GM21423 (cell line): ENCODE measurements around the gene TXNRD3.

Experiments used
- ATAC-seq: cut with Tn5 transposase; IDR thresholded peaks from one replicate; pipeline ENCODE4 v1.9.1; 2021; ENCODE audit warnings: mild to moderate bottlenecking, moderate library complexity; ENCODE audit not compliant: unreplicated experiment

The TXNRD3 gene

DNA sequence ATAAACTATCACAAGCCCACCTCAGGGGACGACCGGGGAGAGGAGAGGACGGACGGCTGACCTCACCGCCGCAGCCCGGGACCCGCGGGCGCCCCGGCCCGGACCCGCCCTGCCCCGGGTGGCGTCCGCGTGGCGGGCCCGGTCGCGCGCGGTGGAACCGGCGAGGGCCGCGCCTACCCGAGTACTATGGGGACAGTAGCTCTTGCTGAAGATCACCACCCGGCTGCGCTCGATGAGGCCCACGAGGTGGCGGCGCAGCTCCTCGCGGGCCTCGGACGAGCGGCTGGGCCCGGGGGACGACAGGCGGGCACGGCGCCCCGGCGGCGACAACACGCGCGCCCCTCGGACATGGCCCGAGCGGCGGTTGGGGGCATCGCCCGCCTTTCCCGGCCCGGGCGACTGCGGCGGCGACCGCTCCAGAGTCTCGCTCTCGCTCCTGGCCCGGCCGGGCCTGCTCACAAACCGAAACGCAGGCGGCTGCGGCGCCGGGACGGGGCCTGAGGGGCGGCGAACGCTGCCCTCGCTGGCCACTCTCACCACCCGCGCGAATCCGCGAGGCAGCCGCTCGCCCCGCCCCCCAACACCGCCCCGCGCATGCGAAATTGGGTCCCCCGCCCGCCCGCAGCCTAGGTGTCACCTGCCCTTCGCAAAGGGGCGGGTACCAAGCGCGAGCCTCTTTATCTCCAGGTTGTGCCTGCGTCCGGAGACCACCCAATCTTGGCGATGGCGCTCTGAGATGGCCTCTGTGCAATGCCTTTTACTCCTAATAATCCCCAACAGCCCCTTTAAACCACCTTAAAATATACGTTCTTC is at the start of gene TXNRD3:
Gene TXNRD3 (minus strand): TSS at position 554 of the 813 bp plus-strand sequence.
- no peak for ATAC-seq

- ATAC-seq = peak; percentile 95
These were observed 48.9 kb upstream of the TXNRD3 start, which contains the start of gene CHCHD6 for GRCh38 chr3:126703512-126704493. TSS of gene CHCHD6 (plus strand) at chr3:126704240. CDS start at chr3:126704313, 73 bp downstream.

DNA sequence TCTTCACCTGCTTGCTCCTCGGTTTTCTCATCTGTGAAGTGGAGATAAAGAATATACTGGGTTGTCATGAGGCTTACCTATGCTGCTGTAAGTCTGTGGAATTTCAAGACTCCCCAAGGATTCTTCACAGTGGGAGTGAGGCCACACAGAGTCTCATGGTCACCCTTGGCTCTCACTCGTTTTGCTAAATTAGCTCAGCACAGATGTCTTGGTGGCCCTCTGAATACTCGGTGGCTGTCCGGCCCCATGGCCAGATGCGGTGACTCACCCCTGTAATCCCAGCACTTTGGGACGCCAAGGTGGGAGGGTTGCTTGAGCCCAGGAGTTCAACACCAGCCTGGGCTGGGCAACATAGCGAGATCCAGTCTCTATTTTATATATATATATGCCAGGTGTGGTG is 44.1 kb upstream of the TXNRD3 start:
- no peak for ATAC-seq

DNA sequence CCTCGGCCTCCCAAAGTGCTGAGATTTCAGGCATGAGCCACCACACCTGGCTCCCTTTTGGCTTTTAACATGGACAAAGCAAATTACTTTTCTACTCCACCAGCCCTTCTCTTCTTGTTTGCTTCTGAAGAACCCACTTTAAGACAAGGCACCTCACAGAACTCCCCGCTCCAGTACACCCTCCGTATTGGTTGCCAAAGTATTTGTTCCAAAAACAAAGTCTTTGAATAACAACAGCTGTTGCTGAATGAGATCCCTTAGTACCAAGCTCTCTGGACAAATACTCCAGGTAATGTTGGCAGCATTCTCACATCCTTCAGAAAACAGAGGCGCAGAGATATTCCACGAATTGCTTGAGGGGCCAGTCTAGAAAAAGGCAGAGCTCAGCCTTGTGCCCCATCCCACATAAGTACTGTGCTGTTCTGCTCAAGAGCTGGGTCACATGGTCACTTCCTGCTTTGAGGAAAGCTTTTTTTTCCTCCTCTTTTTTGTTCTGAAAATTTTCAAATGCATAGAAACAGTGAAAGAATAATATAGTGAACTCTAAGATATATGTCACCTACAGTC is 41.9 kb upstream of the TXNRD3 start:
- ATAC-seq = no peak

DNA sequence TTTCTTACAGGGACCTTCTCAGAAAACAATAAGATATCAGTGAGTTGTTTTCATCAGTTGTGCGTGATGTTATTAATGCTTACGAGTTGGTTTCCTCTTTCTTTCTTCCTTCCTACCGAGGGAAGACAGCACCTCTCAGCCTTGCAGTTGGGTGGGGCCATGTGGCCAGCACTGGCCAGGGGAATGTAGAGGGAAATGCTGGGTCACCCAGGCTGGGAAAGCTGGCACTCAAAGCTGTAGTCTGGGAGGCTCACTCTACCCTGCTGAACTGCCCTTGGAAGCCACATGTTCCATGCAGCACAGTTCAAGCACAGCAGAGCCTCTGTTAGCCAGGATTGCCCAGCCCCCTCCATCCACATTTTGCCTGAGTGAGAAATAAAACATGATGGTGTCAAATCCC is 39.0 kb upstream of the TXNRD3 start:
- ATAC-seq = no peak

- ATAC-seq = no peak
These were observed 37.9 kb upstream of the TXNRD3 start for GRCh38 chr3:126692858-126693257.

- no peak for ATAC-seq
These were observed 36.8 kb upstream of the TXNRD3 start for GRCh38 chr3:126691765-126692164.

DNA sequence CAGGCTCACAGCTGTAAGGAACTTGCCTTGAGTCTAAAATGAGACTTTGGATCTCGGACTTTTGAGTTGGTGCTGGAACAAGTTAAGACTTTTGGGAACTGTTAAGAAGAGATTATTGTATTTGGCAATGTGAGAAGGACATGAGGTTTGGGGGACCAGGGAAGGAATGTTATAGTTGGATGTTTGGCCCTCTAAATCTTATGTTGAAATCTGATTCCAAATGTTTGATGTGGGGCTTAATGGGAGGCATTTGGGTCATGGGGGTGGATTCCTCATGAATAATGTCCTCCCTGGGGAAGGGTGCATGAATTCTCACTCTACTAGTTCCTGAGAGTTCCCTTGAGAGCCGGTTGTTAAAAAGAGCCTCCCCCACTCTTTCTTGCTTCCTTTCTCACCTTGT is 30.6 kb upstream of the TXNRD3 start:
- no peak for ATAC-seq

DNA sequence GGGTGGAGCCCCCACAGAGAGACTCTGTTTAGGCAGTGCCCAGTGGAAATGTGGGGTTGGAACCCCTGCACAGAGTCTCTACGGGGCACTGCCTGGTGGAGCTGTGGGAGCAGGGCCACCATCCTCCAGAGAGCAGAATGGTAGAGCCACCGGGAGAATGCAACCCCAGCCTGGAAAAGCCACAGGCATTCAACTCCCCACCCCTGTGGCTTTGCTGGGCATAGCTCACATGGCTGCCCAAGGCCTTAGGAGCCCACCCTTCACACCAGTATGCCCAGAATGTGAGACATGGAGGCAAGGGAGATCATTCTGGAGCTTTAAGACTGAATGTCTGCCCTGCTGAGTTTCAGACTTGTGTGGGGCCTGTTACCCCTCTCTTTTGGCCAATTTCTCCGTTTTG is 30.1 kb upstream of the TXNRD3 start:
- ATAC-seq = no peak

DNA sequence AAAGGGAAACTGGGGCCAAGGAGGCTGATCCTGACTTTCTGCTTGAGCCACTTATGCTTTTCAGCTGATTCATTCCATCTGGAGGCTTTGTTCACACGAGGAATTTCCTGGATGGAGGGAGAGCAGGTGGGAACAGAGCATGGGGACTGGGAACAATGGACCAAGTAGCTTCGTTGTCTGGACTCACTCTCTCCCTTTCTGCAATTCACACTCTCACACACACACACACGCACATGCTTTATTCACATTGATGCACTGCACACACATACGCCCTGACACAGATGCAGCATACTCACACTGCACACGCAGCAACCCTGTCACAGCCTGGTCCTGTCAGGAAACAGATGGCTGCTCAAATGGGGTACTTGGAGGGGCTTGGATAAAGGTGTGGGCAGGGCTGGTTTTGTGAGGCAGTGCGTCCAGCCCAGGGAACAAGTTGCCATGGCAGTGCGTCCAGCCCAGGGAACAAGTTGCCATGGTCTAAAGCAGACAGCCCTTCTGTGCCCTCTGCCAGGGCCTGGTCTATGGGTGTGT is 29.4 kb upstream of the TXNRD3 start:
- ATAC-seq = no peak

- no peak for ATAC-seq
These were observed 28.1 kb upstream of the TXNRD3 start for GRCh38 chr3:126683069-126683468.

DNA sequence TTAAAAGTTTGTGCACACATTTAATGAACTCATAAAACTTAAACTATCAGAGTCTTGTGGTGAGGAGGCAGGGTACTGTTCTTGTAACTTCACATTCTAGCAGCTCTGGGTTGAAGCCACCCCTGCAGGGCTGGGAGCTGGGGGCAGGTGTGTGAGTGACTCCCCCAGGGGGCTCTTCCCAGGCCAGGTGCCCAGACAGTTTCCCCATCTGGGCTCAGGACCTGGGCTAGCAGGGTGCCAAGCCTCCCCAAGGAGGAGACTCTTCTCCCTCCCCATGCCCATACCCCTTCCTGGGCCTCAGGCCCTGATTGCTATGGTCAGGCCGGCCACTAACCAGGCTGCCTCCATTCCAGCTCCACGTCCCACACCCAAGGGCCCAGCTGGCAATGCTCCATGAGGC is 27.1 kb upstream of the TXNRD3 start:
- ATAC-seq = no peak

DNA sequence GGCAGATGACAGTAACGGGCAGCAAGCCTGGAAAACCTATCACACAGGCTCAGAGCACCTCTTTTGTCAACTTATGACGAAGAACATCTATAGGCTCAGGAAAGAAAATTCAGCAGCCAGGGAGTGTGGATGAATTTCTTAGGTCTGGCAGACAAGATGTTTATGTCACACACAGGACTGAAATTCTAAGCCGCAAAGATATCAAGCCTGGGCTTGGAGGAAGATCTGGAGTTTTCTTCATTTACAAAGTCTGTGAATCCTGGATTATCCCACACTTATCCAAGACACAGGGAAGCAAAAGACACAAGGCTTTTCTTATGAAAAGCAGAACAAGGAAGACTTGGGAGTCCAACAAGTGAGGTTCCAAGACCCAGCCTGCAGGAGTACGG is 25.7 kb upstream of the TXNRD3 start:
- no peak for ATAC-seq

GRCh38 chr3:126679831-126680666 is 25.1 kb upstream of the TXNRD3 start:
- no peak for ATAC-seq

- no peak for ATAC-seq
These were observed 24.4 kb upstream of the TXNRD3 start for GRCh38 chr3:126679318-126679751.

DNA sequence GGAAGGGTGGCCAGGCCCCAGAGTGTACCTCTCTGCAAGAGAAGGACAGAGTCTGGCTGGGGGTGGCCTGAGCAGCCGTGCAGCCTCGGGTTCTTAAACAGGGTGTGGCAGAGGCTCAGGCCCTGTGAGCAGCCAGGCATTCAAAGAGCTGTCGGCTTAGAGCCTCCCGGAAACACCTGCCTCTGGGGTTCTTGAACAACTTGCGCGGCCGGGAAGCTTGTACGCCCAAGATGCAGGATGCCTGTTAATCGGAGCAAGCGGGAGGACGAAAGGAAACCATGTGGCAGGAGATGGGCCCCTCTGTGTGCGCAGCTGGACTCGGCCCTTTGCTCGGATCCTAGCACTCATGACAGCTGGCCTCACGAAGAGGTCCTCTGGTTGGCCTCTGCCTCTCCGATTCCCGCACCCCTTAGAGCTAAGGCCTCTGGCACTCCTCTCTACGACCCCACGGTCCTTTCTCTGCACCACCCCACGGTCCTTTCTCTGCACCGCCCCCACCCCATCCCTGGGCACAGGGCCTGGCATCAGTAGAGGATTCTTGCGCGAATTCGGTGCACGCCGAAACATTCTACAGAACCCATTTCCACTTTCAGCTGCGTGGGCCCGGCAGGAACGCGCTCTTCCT is 23.9 kb upstream of the TXNRD3 start:
- ATAC-seq = no peak

DNA sequence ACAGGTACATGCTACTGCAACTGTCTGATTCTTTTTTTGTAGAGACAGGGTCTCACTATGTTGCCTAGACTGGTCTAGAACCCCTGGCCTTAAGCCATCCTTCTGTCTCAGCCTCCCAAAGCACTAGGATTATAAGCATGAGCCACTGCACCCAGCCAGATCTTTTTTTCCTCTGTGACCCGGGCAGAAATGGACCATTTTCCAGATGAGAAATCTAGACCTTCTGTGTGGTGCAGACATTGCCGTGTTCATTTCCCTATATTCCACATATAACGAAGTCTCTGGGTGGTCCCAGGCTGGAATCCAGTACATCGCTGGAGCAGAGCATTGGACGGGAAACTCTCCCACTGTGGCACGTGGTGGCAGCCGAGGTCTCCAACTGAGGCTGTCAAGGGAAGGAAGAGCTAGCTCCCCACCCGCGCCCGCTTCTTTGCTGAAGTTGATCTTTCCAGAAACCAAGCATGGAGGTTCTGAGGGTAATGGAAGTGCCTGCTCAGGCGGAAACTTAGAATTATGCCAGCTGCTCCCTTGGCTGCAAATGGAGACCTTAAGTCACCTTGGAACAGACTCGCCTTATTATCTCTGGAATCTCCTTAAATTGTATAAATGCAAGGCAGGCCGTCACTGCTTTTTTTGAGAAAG is 23.1 kb upstream of the TXNRD3 start:
- no peak for ATAC-seq

DNA sequence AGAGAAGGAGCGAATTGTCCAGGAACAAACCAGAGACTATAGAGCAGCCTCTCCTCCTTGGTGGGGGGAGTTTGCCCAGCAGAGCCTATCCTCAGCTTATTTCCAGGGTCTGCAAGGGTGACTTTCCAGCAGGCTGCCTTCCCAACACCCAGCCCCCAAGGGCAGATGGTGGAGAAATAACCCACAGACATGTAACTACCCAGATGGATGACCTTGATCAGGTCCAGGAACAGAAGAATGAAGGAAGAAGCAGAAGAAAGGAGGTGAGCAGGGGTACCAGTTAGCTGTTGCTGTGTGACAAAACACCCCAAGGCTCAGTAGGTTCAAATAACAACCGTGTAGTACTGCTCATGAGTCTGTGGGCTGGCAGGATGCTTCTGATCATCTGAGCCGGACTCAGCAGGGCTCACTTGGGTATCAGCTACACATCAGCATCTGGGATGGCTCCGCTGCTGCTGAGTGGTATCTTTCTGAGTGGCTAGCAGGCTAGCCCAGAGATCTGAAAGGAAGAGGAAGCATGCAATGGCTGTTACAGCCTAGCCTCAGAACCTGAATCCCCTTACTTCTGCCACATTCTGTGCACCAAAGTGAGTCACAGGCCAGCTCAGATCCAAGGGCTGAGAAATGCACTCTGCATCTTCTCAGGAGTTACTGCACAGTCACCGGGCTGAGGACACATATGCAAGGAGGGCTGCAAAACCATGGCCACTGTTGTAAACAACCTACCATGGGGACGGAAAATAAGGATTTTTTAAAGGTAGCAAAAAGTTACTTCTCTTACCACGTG is 22.2 kb upstream of the TXNRD3 start:
- ATAC-seq = no peak
